GM20000 (cell line): Measurements from ENCODE around the gene SH2D4B.

Source experiments
- DNase-seq: peaks from one replicate; pipeline ENCODE4 v3.0.0; 2012; ENCODE audit warnings: low spot score
- CTCF ChIP-seq: IDR thresholded peaks from 2 replicates; pipeline ENCODE4 v1.5.1; 2012; ENCODE audit warnings: mild to moderate bottlenecking, control low read depth; ENCODE audit errors: extremely low read depth, missing control alignments

Gene SH2D4B

DNA sequence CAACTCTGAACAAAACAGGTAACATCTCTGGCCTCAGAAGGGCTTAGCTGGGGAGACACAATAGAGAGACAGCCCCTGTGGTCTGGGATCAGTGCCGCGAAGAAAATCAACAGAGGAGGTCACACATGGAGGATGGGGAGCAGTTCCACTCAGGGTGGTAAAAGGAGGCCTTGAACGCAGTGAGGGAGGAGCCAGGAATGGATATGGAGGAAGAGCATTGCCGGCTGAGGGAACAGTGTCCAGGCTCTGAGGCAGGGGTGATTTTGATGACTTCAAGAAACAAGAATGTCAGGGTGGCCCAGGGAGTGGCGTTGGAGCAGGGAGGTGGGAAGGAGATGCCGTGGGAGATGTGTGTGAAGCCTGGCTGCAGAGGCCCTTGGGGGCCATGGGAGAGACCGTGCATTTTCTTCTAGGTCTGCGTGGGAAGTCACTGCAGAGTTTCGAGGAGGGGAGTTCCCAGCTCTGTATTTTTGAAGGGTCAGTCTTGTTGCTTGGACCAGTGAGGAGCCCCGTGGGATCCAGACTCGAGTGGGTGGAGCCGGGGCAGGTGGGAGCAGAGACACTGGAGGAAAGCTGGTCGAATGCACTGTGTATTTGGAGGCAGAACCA, 35.7 kb upstream of the SH2D4B start:
- TF ChIP-seq CTCF: no peak
- no peak for DNase-seq

- no peak for DNase-seq
- TF ChIP-seq CTCF: no peak
Measured at GRCh38 chr10:80502621-80503583, 34.8 kb upstream of the SH2D4B start.

GRCh38 chr10:80503584-80504157, 34.0 kb upstream of the SH2D4B start:
- no peak for DNase-seq
- no peak for TF ChIP-seq CTCF

GRCh38 chr10:80504158-80504811, 33.4 kb upstream of the SH2D4B start:
- DNase-seq: no peak
- no peak for TF ChIP-seq CTCF

GRCh38 chr10:80504897-80505465, 32.7 kb upstream of the SH2D4B start:
- no peak for TF ChIP-seq CTCF
- DNase-seq: no peak

DNA sequence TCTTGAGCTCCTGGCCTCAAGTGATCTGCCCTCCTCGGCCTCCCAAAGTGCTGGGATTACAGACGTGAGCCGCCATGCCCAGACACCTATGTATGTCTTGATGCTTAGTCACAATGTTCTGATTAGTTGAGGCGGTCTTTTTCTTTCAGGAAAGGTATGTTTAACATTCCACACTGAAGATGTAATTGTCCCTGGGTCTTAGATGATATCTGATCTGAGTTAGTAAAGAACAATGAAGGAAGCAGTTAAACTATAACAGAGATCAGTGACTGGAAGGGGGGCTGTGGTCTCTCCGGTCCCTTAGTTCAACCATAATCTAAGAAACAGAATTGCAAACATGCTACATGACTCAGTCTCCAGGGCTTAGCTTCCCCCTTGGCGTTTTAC, 31.5 kb upstream of the SH2D4B start:
- DNase-seq: no peak
- no peak for TF ChIP-seq CTCF
